Stomach smooth muscle (tissue), 2 donors: Measurements from ENCODE around the gene DKC1.

Experiments used
- H3K27ac ChIP-seq: one replicate; pipeline ENCODE4 v1.7.0; 2013; ENCODE audit warnings: mild to moderate bottlenecking, low read length, inconsistent platforms
- H3K27me3 ChIP-seq, 2 donors: one replicate each; pipeline ENCODE4 v1.7.0; 2013; ENCODE audit warnings: low read length in 2 of 2; ENCODE audit not compliant: insufficient read depth in 2 of 2, control insufficient read depth in 1 of 2
- H3K36me3 ChIP-seq, 2 donors: one replicate each; pipeline ENCODE4 v1.7.0; 2013; ENCODE audit warnings: low read length in 2 of 2; ENCODE audit not compliant: control insufficient read depth in 2 of 2, insufficient read depth in 2 of 2
- H3K4me1 ChIP-seq: one replicate; pipeline ENCODE4 v1.7.0; 2013; ENCODE audit warnings: low read length; ENCODE audit not compliant: control insufficient read depth, insufficient read depth
- H3K4me3 ChIP-seq, 2 donors: one replicate each; pipeline ENCODE4 v1.7.0; 2013; ENCODE audit warnings: low read length in 2 of 2
- H3K9ac ChIP-seq, 2 donors: one replicate each; pipeline ENCODE4 v1.7.0; 2013; ENCODE audit warnings: low read length in 2 of 2, mild to moderate bottlenecking in 1 of 2
- H3K9me3 ChIP-seq, 2 donors: one replicate each; pipeline ENCODE4 v1.7.0; 2013; ENCODE audit warnings: low read length in 2 of 2; ENCODE audit not compliant: control insufficient read depth in 2 of 2
- donor health status: healthy.
- donor health status: Pancreatic carcinoma.

DKC1 gene

GRCh38 chrX:154793084-154793795, 30.6 kb downstream of the DKC1 start:
- H3K27me3 ChIP-seq = no peaks in the 10 kb centered on the region
- H3K9ac ChIP-seq = no peak overlapping the region
- no peaks in the 10 kb centered on the region for H3K9me3 ChIP-seq
- H3K4me3 ChIP-seq = no peak overlapping the region
- H3K27ac ChIP-seq = no peak overlapping the region
- H3K4me1 ChIP-seq = no peaks in the 10 kb centered on the region
- peaks cover 0 to 3% of the 10 kb centered on the region in 2 donors for H3K36me3 ChIP-seq

DNA sequence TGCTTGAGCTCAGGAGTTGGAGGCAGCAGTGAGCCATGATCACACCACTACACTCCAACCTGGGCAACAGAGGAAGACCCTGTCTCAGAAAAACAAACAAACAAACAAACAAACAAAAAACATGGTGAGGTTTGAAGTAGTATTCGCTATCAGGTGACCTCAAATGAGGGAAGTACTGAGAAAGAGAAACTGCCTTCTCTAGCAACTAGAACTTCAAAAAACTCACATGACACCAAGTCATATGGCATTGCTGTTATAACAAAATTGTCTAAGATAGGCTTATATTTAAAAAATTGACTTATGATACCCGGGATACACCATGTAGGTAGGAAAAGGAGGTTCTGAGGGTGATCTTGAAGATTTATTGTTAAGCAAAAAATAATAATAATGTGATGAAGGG, 32.4 kb downstream of the DKC1 start:
- Histone ChIP-seq H3K27ac (no peak overlapping the region), H3K36me3 (peaks cover 0 to 3% of the 10 kb centered on the region in 2 donors), H3K9ac (no peak overlapping the region), H3K4me3 (no peak overlapping the region), H3K27me3 (no peaks in the 10 kb centered on the region), H3K4me1 (peaks cover 7% of the 10 kb centered on the region), H3K9me3 (no peaks in the 10 kb centered on the region)

GRCh38 chrX:154797006-154797405, 34.3 kb downstream of the DKC1 start:
- no peaks in the 10 kb centered on the region for H3K9me3 ChIP-seq
- peaks cover 11% of the 10 kb centered on the region for H3K4me1 ChIP-seq
- H3K27me3 ChIP-seq = no peaks in the 10 kb centered on the region
- no peak overlapping the region for H3K27ac ChIP-seq
- H3K9ac ChIP-seq = no peak overlapping the region
- H3K36me3 ChIP-seq = peaks cover 0 to under 1% of the 10 kb centered on the region in 2 donors
- no peak overlapping the region for H3K4me3 ChIP-seq

DNA sequence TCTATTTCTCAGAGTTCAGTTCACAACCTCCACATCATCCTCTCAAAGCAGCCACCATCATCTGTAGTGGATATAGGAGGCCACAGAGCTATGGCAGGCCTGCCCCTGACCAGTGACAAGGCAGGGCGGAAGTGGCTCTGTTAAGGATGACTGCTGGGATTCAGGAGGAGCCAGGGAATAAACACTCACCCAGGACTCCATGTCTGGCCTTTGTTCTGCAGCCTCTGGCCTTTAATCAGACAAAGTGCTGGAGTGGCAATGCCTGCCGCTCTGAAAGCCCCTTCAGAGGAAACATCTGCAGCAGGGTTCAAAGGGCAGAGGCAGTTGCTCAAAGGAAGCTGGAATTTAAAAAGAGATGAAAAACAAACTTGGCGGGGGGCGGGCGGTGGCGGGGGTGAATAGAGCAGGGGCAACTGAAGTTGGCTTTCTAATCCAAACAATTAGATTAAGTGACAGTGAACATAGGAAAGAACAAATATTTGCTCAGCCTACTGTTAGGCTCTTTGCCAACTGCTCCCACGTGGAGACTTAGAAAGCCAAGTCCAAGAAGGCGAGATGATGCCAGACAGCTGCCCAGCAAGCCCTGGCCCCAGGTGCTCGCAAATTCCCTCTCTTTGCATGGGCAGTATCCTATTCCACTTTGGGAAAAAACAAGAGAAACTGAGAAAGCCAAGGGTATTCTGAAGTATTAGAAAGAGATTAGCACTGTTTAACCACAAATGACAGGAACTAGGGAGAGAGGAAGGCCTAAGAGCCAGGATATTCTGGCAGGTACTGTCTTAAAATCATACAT, 37.1 kb downstream of the DKC1 start:
- H3K27ac ChIP-seq = peak overlapping the region; percentile 55
- no peaks in the 10 kb centered on the region for H3K27me3 ChIP-seq
- peak overlapping the region in 1 of 2 donors; percentile 35 for H3K4me3 ChIP-seq
- peaks cover 16% of the 10 kb centered on the region for H3K4me1 ChIP-seq
- peak overlapping the region in 1 of 2 donors; percentile 28 for H3K9ac ChIP-seq
- H3K36me3 ChIP-seq = no peaks in the 10 kb centered on the region
- H3K9me3 ChIP-seq = no peaks in the 10 kb centered on the region

GRCh38 chrX:154800478-154801210, 38.0 kb downstream of the DKC1 start:
- peaks cover 16% of the 10 kb centered on the region for H3K4me1 ChIP-seq
- H3K27me3 ChIP-seq = no peaks in the 10 kb centered on the region
- no peak overlapping the region for H3K4me3 ChIP-seq
- no peaks in the 10 kb centered on the region for H3K9me3 ChIP-seq
- no peak overlapping the region for H3K27ac ChIP-seq
- no peaks in the 10 kb centered on the region for H3K36me3 ChIP-seq
- no peak overlapping the region for H3K9ac ChIP-seq

GRCh38 chrX:154802947-154803346, 40.3 kb downstream of the DKC1 start:
- Histone ChIP-seq H3K9ac (no peak overlapping the region), H3K4me3 (no peak overlapping the region), H3K27ac (no peak overlapping the region)

GRCh38 chrX:154804261-154804956, 41.7 kb downstream of the DKC1 start:
- no peaks in the 10 kb centered on the region for H3K36me3 ChIP-seq
- no peaks in the 10 kb centered on the region for H3K27me3 ChIP-seq
- no peaks in the 10 kb centered on the region for H3K9me3 ChIP-seq
- H3K27ac ChIP-seq = peak overlapping the region; percentile 58
- H3K9ac ChIP-seq = peak overlapping the region; percentile 62 to 64
- peak overlapping the region; percentile 62 to 77 for H3K4me3 ChIP-seq
- peaks cover 18% of the 10 kb centered on the region for H3K4me1 ChIP-seq

More at GRCh38 chrX:154802947-154803346, 40.3 kb downstream of the DKC1 start:
- Histone ChIP-seq H3K27me3 (no peaks in the 10 kb centered on the region), H3K9me3 (no peaks in the 10 kb centered on the region), H3K4me1 (peaks cover 19% of the 10 kb centered on the region), H3K36me3 (no peaks in the 10 kb centered on the region)

DNA sequence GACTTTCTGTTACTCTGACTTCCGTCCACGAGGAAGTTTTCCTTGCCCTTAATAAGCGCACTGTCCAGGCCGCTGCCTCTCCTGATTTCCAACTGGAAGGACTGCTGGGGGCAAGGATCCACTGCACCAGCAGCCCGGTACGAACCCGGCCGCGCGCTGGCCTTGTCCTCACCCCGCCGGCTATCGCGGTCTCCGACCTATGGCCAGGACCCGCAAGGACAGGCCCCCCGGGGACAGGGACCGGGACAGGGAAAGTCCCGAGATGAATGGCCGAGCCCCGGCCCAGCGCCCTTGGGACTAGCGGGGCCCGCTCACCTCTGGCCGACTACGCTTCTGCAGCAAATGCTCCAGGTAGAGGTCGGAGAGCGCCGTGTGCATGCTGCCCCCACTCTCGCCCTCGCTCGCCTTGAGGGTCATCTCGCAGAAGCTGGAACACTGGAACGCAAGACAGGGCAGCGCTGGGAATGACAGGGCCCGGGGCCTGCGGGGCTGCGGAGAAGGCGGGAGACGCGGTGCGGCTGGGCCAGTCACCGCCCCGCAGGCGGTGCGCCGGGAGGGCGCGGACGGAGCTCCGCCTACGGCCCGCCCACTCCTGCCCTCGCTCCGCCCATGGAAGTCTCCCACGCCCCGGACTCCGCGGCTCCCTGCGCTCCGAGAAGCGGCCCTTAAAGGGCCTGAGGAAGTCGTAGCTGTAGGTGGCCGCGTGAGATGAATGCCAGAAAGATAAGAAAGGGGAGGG, 42.5 kb downstream of the DKC1 start, which contains the start of gene MPP1:
Gene MPP1 (minus strand): TSS at position 529 of the 739 bp plus-strand sequence. CDS start 112 bp downstream, at position 417.
- H3K27ac ChIP-seq = peak within 1 kb of the TSS; percentile 62
- H3K9me3 ChIP-seq = no peaks in the 10 kb centered on the region
- peak within 1 kb of the TSS; percentile 62 to 77 for H3K4me3 ChIP-seq
- peak within 1 kb of the TSS; percentile 62 to 64 for H3K9ac ChIP-seq
- H3K36me3 ChIP-seq = no peaks in the 10 kb centered on the region
- H3K27me3 ChIP-seq = no peaks in the 10 kb centered on the region
- peaks cover 11% of the 10 kb centered on the region for H3K4me1 ChIP-seq

DNA sequence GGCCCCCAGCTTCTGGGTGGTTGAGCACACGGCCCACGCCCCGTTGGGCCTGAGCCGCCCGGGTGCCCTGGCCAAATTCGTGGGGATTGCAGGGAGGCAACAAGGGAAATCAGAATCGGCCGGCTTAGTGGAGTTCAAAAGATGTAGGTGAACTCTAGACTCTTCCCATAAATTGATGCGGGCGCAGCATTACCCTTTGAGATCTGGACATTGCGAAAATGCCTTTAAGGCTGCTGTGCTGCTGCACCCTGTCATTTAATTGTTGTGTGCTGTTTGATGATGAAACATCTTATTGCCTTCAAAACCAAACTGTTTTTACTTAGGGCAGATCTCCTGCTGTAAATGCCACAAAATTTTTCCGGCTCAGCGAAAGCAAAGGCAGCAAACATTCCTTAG, 43.0 kb downstream of the DKC1 start:
- peak overlapping the region; percentile 36 to 59 for H3K9ac ChIP-seq
- H3K4me3 ChIP-seq = peak overlapping the region; percentile 62 to 77

More for the DNA sequence above, 43.0 kb downstream of the DKC1 start:
- Histone ChIP-seq H3K4me1 (peaks cover 10% of the 10 kb centered on the region), H3K27me3 (no peaks in the 10 kb centered on the region), H3K36me3 (no peaks in the 10 kb centered on the region), H3K27ac (peak overlapping the region; percentile 62), H3K9me3 (no peaks in the 10 kb centered on the region)
